ENCODE measurements around the gene CBLB. TPM values are rescaled to one million over a fixed set of nuclear protein-coding genes. Genes with fewer than 3 reads are reported as not detected.
A peak's percentile ranks its signal among the peaks of the same experiment; 100 is the strongest.

The CBLB gene
- total RNA-seq = 10 to 100 TPM; 61.0 to 78.6 (median 70.4) TPM

- no peaks in the 10 kb centered on the region for H3K9me3 Mint-ChIP-seq
- no peaks in the 10 kb centered on the region for H3K27me3 Mint-ChIP-seq (ENCODE audit: low read depth)
- peak within 1 kb of the TSS; percentile 95 for H3K4me3 Mint-ChIP-seq
- DNase-seq = peak; percentile 77
- H3K4me1 Mint-ChIP-seq (ENCODE audit: low read depth) = peaks cover 47% of the 10 kb centered on the region
- H3K36me3 Mint-ChIP-seq (ENCODE audit: insufficient read depth) = peaks cover 36% of the 10 kb centered on the region
- ATAC-seq = peak; percentile 90 to 93
Observed at GRCh38 chr3:105868742-105869530, at the start of gene CBLB. TSS of gene CBLB (minus strand) at chr3:105869012. CDS start at chr3:105867577, 1,435 bp downstream.

GRCh38 chr3:105916767-105917166 is 48.0 kb upstream of the CBLB start:
- Mint-ChIP-seq H3K27me3 (ENCODE audit: low read depth) (no peaks in the 10 kb centered on the region), H3K9me3 (peaks cover 48% of the 10 kb centered on the region), H3K4me1 (ENCODE audit: low read depth) (peaks cover 13% of the 10 kb centered on the region), H3K36me3 (ENCODE audit: insufficient read depth) (peaks cover 11% of the 10 kb centered on the region), H3K4me3 (no peak overlapping the region)
- DNase-seq (no peak), ATAC-seq (no peak)

GRCh38 chr3:105915524-105915923 is 46.7 kb upstream of the CBLB start:
- Mint-ChIP-seq H3K36me3 (ENCODE audit: insufficient read depth) (peaks cover 10% of the 10 kb centered on the region), H3K4me1 (ENCODE audit: low read depth) (peaks cover 10% of the 10 kb centered on the region), H3K27me3 (ENCODE audit: low read depth) (no peaks in the 10 kb centered on the region), H3K4me3 (no peak overlapping the region), H3K9me3 (peaks cover 42% of the 10 kb centered on the region)
- peak in 1 of 2 donors; percentile 46 for ATAC-seq
- DNase-seq = no peak

GRCh38 chr3:105913616-105914015 is 44.8 kb upstream of the CBLB start:
- no peak for ATAC-seq
- Mint-ChIP-seq H3K4me3 (no peak overlapping the region), H3K4me1 (ENCODE audit: low read depth) (no peaks in the 10 kb centered on the region), H3K36me3 (ENCODE audit: insufficient read depth) (no peaks in the 10 kb centered on the region), H3K27me3 (ENCODE audit: low read depth) (no peaks in the 10 kb centered on the region), H3K9me3 (peaks cover 30% of the 10 kb centered on the region)
- DNase-seq = no peak

- ATAC-seq = no peak
- no peaks in the 10 kb centered on the region for H3K36me3 Mint-ChIP-seq (ENCODE audit: insufficient read depth)
Observed at GRCh38 chr3:105912891-105913290, 44.1 kb upstream of the CBLB start.

GRCh38 chr3:105911496-105911895 is 42.7 kb upstream of the CBLB start:
- Mint-ChIP-seq H3K36me3 (ENCODE audit: insufficient read depth) (no peaks in the 10 kb centered on the region), H3K4me3 (no peak overlapping the region), H3K4me1 (ENCODE audit: low read depth) (peaks cover 8% of the 10 kb centered on the region), H3K9me3 (peaks cover 17% of the 10 kb centered on the region), H3K27me3 (ENCODE audit: low read depth) (no peaks in the 10 kb centered on the region)
- DNase-seq (no peak), ATAC-seq (no peak)

More at GRCh38 chr3:105912891-105913290, 44.1 kb upstream of the CBLB start:
- H3K9me3 Mint-ChIP-seq = peaks cover 30% of the 10 kb centered on the region
- DNase-seq = no peak
- peaks cover 1% of the 10 kb centered on the region for H3K4me1 Mint-ChIP-seq (ENCODE audit: low read depth)
- H3K27me3 Mint-ChIP-seq (ENCODE audit: low read depth) = no peaks in the 10 kb centered on the region
- no peak overlapping the region for H3K4me3 Mint-ChIP-seq

- peaks cover 5% of the 10 kb centered on the region for H3K9me3 Mint-ChIP-seq
- peaks cover 8% of the 10 kb centered on the region for H3K4me1 Mint-ChIP-seq (ENCODE audit: low read depth)
- DNase-seq (no peak), ATAC-seq (no peak)
- H3K27me3 Mint-ChIP-seq (ENCODE audit: low read depth) = no peaks in the 10 kb centered on the region
- no peak overlapping the region for H3K4me3 Mint-ChIP-seq
- H3K36me3 Mint-ChIP-seq (ENCODE audit: insufficient read depth) = no peaks in the 10 kb centered on the region
Observed at GRCh38 chr3:105907777-105908176, 39.0 kb upstream of the CBLB start.

GRCh38 chr3:105906836-105907235 is 38.0 kb upstream of the CBLB start:
- Mint-ChIP-seq H3K4me1 (ENCODE audit: low read depth) (peaks cover 8% of the 10 kb centered on the region), H3K27me3 (ENCODE audit: low read depth) (no peaks in the 10 kb centered on the region), H3K4me3 (no peak overlapping the region), H3K9me3 (peaks cover 5% of the 10 kb centered on the region), H3K36me3 (ENCODE audit: insufficient read depth) (no peaks in the 10 kb centered on the region)
- no peak for ATAC-seq
- no peak for DNase-seq

GRCh38 chr3:105906345-105906744 is 37.5 kb upstream of the CBLB start:
- ATAC-seq (no peak), DNase-seq (no peak)
- Mint-ChIP-seq H3K4me1 (ENCODE audit: low read depth) (peaks cover 8% of the 10 kb centered on the region), H3K27me3 (ENCODE audit: low read depth) (no peaks in the 10 kb centered on the region), H3K9me3 (peaks cover 5% of the 10 kb centered on the region), H3K36me3 (ENCODE audit: insufficient read depth) (no peaks in the 10 kb centered on the region), H3K4me3 (no peak overlapping the region)

GRCh38 chr3:105905328-105905727 is 36.5 kb upstream of the CBLB start:
- H3K9me3 Mint-ChIP-seq = peaks cover 5% of the 10 kb centered on the region
- DNase-seq = no peak
- peaks cover 8% of the 10 kb centered on the region for H3K4me1 Mint-ChIP-seq (ENCODE audit: low read depth)
- H3K27me3 Mint-ChIP-seq (ENCODE audit: low read depth) = no peaks in the 10 kb centered on the region
- H3K36me3 Mint-ChIP-seq (ENCODE audit: insufficient read depth) = no peaks in the 10 kb centered on the region
- no peak overlapping the region for H3K4me3 Mint-ChIP-seq
- no peak for ATAC-seq

- Mint-ChIP-seq H3K27me3 (ENCODE audit: low read depth) (no peaks in the 10 kb centered on the region), H3K4me1 (ENCODE audit: low read depth) (peaks cover 8% of the 10 kb centered on the region), H3K9me3 (peaks cover 5% of the 10 kb centered on the region), H3K36me3 (ENCODE audit: insufficient read depth) (no peaks in the 10 kb centered on the region), H3K4me3 (no peak overlapping the region)
- ATAC-seq (no peak), DNase-seq (no peak)
Observed at GRCh38 chr3:105904678-105905284, 36.0 kb upstream of the CBLB start.

- H3K4me1 Mint-ChIP-seq (ENCODE audit: low read depth) = peaks cover 8% of the 10 kb centered on the region
- H3K9me3 Mint-ChIP-seq = peaks cover 1% of the 10 kb centered on the region
- ATAC-seq (no peak), DNase-seq (no peak)
- no peaks in the 10 kb centered on the region for H3K36me3 Mint-ChIP-seq (ENCODE audit: insufficient read depth)
- H3K27me3 Mint-ChIP-seq (ENCODE audit: low read depth) = no peaks in the 10 kb centered on the region
- H3K4me3 Mint-ChIP-seq = no peak overlapping the region
Observed at GRCh38 chr3:105904251-105904650, 35.4 kb upstream of the CBLB start.

- ATAC-seq = no peak
Observed at GRCh38 chr3:105899516-105899915, 30.7 kb upstream of the CBLB start.

GRCh38 chr3:105891101-105891500 is 22.3 kb upstream of the CBLB start:
- no peak overlapping the region for H3K4me3 Mint-ChIP-seq
- no peak for DNase-seq
- ATAC-seq = peak in 1 of 2 donors; percentile 10

More at GRCh38 chr3:105899516-105899915, 30.7 kb upstream of the CBLB start:
- Mint-ChIP-seq H3K36me3 (ENCODE audit: insufficient read depth) (no peaks in the 10 kb centered on the region), H3K27me3 (ENCODE audit: low read depth) (no peaks in the 10 kb centered on the region), H3K9me3 (no peaks in the 10 kb centered on the region), H3K4me1 (ENCODE audit: low read depth) (no peaks in the 10 kb centered on the region), H3K4me3 (no peak overlapping the region)
- no peak for DNase-seq

More at GRCh38 chr3:105891101-105891500, 22.3 kb upstream of the CBLB start:
- H3K27me3 Mint-ChIP-seq (ENCODE audit: low read depth) = no peaks in the 10 kb centered on the region
- H3K9me3 Mint-ChIP-seq = no peaks in the 10 kb centered on the region
- no peaks in the 10 kb centered on the region for H3K36me3 Mint-ChIP-seq (ENCODE audit: insufficient read depth)
- H3K4me1 Mint-ChIP-seq (ENCODE audit: low read depth) = peaks cover 9% of the 10 kb centered on the region

Measured in activated T-cell treated with anti-CD3 and anti-CD28 coated beads, Interleukin-2, amount 50 U/mL, for 4 hours (primary cell).